ENCODE results near the gene RNF114. TPM values are rescaled to one million over a fixed set of nuclear protein-coding genes. Genes with fewer than 3 reads are reported as not detected.

RNF114 gene
- total RNA-seq, 1 donor from 2014 or later, result 62.9 TPM

GRCh38 chr20:50001784-50002311 lies 65.7 kb downstream of the RNF114 start:
- no peak for DNase-seq (ENCODE audit: extremely low spot score, unreplicated experiment)
- Mint-ChIP-seq H3K4me3 (no peak overlapping the region), H3K9me3 (no peaks in the 10 kb centered on the region), H3K27ac (no peak overlapping the region), H3K27me3 (no peaks in the 10 kb centered on the region), H3K36me3 (no peaks in the 10 kb centered on the region), H3K4me1 (ENCODE audit: unreplicated experiment) (peaks cover 26% of the 10 kb centered on the region)
- TF ChIP-seq CTCF (conservative IDR thresholded peaks at IDR 0.05), result no peak

DNA sequence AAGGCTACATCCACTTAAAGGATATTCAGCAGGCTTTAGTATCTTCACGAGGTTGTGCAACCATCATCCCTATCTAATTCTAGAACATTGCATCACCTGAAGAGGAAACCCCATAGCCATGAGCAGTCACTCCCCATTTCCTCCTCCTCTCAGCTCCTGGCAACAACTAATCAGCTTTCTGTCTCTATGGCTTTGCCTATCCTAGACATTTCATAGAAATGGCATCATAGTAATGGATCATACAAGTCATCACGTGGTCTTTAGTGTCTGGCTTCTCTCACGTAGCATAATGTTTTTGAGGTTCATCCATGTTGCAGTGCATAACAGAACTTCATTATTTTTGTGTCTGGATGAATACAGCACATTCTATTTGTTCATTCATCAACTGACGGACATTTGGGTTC lies 67.1 kb downstream of the RNF114 start:
- Mint-ChIP-seq H3K4me1 (ENCODE audit: unreplicated experiment) (peaks cover 20% of the 10 kb centered on the region), H3K9me3 (no peaks in the 10 kb centered on the region), H3K27ac (peak overlapping the region; percentile 17), H3K36me3 (no peaks in the 10 kb centered on the region), H3K4me3 (no peak overlapping the region), H3K27me3 (no peaks in the 10 kb centered on the region)
- DNase-seq (ENCODE audit: extremely low spot score, unreplicated experiment), result no peak
- no peak for TF ChIP-seq CTCF (conservative IDR thresholded peaks at IDR 0.05)

Other genes starting within 250 kb of the RNF114 start
- gene B4GALT5, start 222.5 kb upstream of the RNF114 start, total RNA-seq (ENCODE audit: low replicate concordance), result 47.9 and 49.7 TPM in 2 replicates
- 8.6 and 9.4 TPM in 2 replicates for gene SLC9A8, start 123.6 kb upstream of the RNF114 start, total RNA-seq (ENCODE audit: low replicate concordance)
- gene SPATA2, start 20.9 kb upstream of the RNF114 start, total RNA-seq (ENCODE audit: low replicate concordance), result 9.2 and 11.3 TPM in 2 replicates
- 12.1 and 30.8 TPM in 2 replicates for gene SNAI1, start 46.6 kb downstream of the RNF114 start, total RNA-seq (ENCODE audit: low replicate concordance)
- 90.5 and 117 TPM in 2 replicates for gene UBE2V1, start 176.8 kb downstream of the RNF114 start, total RNA-seq (ENCODE audit: low replicate concordance)
- 29.9 and 42.9 TPM in 2 replicates for gene PEDS1, start 217.3 kb downstream of the RNF114 start, total RNA-seq (ENCODE audit: low replicate concordance)

Data from type B pancreatic cell (in vitro differentiated cells).